ENCODE results near the gene CCDC183. TPM values are rescaled to one million over a fixed set of nuclear protein-coding genes. Genes with fewer than 3 reads are reported as not detected.

CCDC183 gene
- total and polyA plus RNA-seq, 2 donors from 2014 or later = 0.88 to 3.1 TPM

- Histone ChIP-seq H3K27ac (ENCODE audit: low read depth in 2 of 2, low read length in 2 of 2) (no peak overlapping the region), H3K36me3 (ENCODE audit: control insufficient read depth in 2 of 3, insufficient read depth in 3 of 3, low read length in 3 of 3) (no peaks in the 10 kb centered on the region), H3K4me3 (ENCODE audit: low read length in 3 of 3) (no peak overlapping the region), H3K9me3 (ENCODE audit: control insufficient read depth in 2 of 3, insufficient read depth in 1 of 3, low read length in 3 of 3) (no peaks in the 10 kb centered on the region), H3K4me1 (ENCODE audit: control insufficient read depth in 2 of 3, insufficient read depth in 2 of 3, low read depth in 1 of 3, low read length in 3 of 3) (no peaks in the 10 kb centered on the region), H3K27me3 (ENCODE audit: control insufficient read depth, insufficient read depth, low read length) (no peaks in the 10 kb centered on the region), H3K9ac (ENCODE audit: low read length in 3 of 3) (no peak overlapping the region)
- intact Hi-C loops (cut with DNase I) = no loop called here
- no peak for FAIRE-seq
- no peak for TF ChIP-seq CTCF (IDR thresholded peaks at IDR 0.05; ENCODE audit: borderline replicate concordance, extremely low read depth, insufficient read depth)
- peak in 1 of 5 donors; percentile 41 for DNase-seq
Measured at GRCh38 chr9:136777359-136777758, 18.8 kb upstream of the CCDC183 start.

GRCh38 chr9:136779808-136780207, 16.3 kb upstream of the CCDC183 start:
- FAIRE-seq (no peak), DNase-seq (peak in 1 of 5 donors; percentile 11)
- Histone ChIP-seq H3K27me3 (ENCODE audit: control insufficient read depth, insufficient read depth, low read length) (no peaks in the 10 kb centered on the region), H3K9me3 (ENCODE audit: control insufficient read depth in 2 of 3, insufficient read depth in 1 of 3, low read length in 3 of 3) (no peaks in the 10 kb centered on the region), H3K4me1 (ENCODE audit: control insufficient read depth in 2 of 3, insufficient read depth in 2 of 3, low read depth in 1 of 3, low read length in 3 of 3) (no peaks in the 10 kb centered on the region), H3K9ac (ENCODE audit: low read length in 3 of 3) (no peak overlapping the region), H3K36me3 (ENCODE audit: control insufficient read depth in 2 of 3, insufficient read depth in 3 of 3, low read length in 3 of 3) (no peaks in the 10 kb centered on the region), H3K27ac (ENCODE audit: low read depth in 2 of 2, low read length in 2 of 2) (no peak overlapping the region), H3K4me3 (ENCODE audit: low read length in 3 of 3) (no peak overlapping the region)
- intact Hi-C loops (cut with DNase I) = loop anchor here (10.0 kb wide), 1 partner anchor 255 kb away; the partner anchor contains the start of gene FUT7
- TF ChIP-seq CTCF (IDR thresholded peaks at IDR 0.05; ENCODE audit: borderline replicate concordance, extremely low read depth, insufficient read depth) = no peak

- TF ChIP-seq CTCF (IDR thresholded peaks at IDR 0.05; ENCODE audit: borderline replicate concordance, extremely low read depth, insufficient read depth) = no peak
- DNase-seq (no peak), FAIRE-seq (no peak)
- Histone ChIP-seq H3K36me3 (ENCODE audit: control insufficient read depth in 2 of 3, insufficient read depth in 3 of 3, low read length in 3 of 3) (no peaks in the 10 kb centered on the region), H3K4me3 (ENCODE audit: low read length in 3 of 3) (no peak overlapping the region), H3K27me3 (ENCODE audit: control insufficient read depth, insufficient read depth, low read length) (no peaks in the 10 kb centered on the region), H3K27ac (ENCODE audit: low read depth in 2 of 2, low read length in 2 of 2) (no peak overlapping the region), H3K4me1 (ENCODE audit: control insufficient read depth in 2 of 3, insufficient read depth in 2 of 3, low read depth in 1 of 3, low read length in 3 of 3) (no peaks in the 10 kb centered on the region), H3K9me3 (ENCODE audit: control insufficient read depth in 2 of 3, insufficient read depth in 1 of 3, low read length in 3 of 3) (no peaks in the 10 kb centered on the region), H3K9ac (ENCODE audit: low read length in 3 of 3) (no peak overlapping the region)
- intact Hi-C loops (cut with DNase I) = loop anchor here (10.0 kb wide), 1 partner anchor 252 kb away; the partner anchor contains the start of gene FUT7
Measured at GRCh38 chr9:136782452-136782851, 13.7 kb upstream of the CCDC183 start.

Measured in kidney (tissue), 14 donors.